ENCODE data around the gene OR4M1.
"Not testable (repeated sequence)": the region's sequence is repeated elsewhere in the genome, so short reads cannot be mapped to it uniquely, and the experiment has no call there.

DNA sequence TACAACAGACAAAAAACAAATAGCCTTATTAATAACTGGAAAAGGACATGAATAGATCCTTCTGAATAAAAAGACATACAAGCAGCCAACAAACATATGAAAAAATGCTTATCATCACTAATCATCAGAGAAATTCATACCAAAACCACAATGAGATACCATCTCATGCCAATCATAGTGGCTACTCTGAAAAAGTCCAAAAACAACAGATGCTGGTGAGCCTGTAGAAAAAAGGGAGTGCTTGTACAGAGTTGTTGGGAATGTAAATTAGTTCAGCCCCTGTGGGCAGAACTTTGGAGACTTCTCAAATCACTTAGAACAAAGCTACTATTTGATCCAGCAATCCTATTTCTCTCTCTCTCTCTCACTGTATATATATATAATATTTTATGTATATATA is 21.0 kb upstream of the OR4M1 start:
- TF ChIP-seq POLR2A (IDR thresholded peaks at IDR 0.05; ENCODE audit: low read depth, low read length); TAF1 (IDR thresholded peaks at IDR 0.05; ENCODE audit: low read depth, low read length); POLR2AphosphoS5 (IDR thresholded peaks at IDR 0.05; ENCODE audit: low read depth, low read length); POU2F2 (IDR thresholded peaks at IDR 0.05; ENCODE audit: low read depth, low read length); SPI1 (IDR thresholded peaks at IDR 0.05; ENCODE audit: low read depth, low read length); PAX5 (IDR thresholded peaks at IDR 0.05; ENCODE audit: insufficient read depth, low read length, severe bottlenecking): not testable (repeated sequence)

Data from GM12891 (cell line).